Erythroblast (primary cell): ENCODE data around the gene GNRH2.
A peak's percentile ranks its signal among the peaks of the same experiment; 100 is the strongest.

Source experiments
- DNase-seq, 2 experiments: peaks; one replicate each; lab custom pipeline; 2025; lab: John Stamatoyannopoulos, UW
- GATA1 ChIP-seq: IDR thresholded peaks from 2 replicates; pipeline ENCODE4 v1.6.1; 2011; ENCODE audit warnings: low read depth, mild to moderate bottlenecking, control low read depth, low read length, moderate library complexity
- POLR2A ChIP-seq: IDR thresholded peaks from 2 replicates; pipeline ENCODE4 v1.6.1; 2011; ENCODE audit warnings: mild to moderate bottlenecking, low read length

The GNRH2 gene

GRCh38 chr20:3027987-3028386 is 15.4 kb upstream of the GNRH2 start:
- DNase-seq, result no peak

GRCh38 chr20:3031524-3032147 is 11.8 kb upstream of the GNRH2 start:
- TF ChIP-seq POLR2A, result no peak
- TF ChIP-seq GATA1, result no peak
- no peak for DNase-seq

More at GRCh38 chr20:3027987-3028386, 15.4 kb upstream of the GNRH2 start:
- TF ChIP-seq POLR2A (no peak), GATA1 (no peak)

- no peak for DNase-seq
These were observed 10.8 kb upstream of the GNRH2 start for GRCh38 chr20:3032624-3033023.

GRCh38 chr20:3037654-3038053 is 5.8 kb upstream of the GNRH2 start:
- TF ChIP-seq POLR2A (no peak), GATA1 (no peak)
- DNase-seq, result no peak

More at GRCh38 chr20:3032624-3033023, 10.8 kb upstream of the GNRH2 start:
- TF ChIP-seq GATA1 (no peak), POLR2A (no peak)

- no peak for DNase-seq
- TF ChIP-seq GATA1, result no peak
- TF ChIP-seq POLR2A, result no peak
These were observed 5.0 kb upstream of the GNRH2 start for GRCh38 chr20:3038454-3038853.

- TF ChIP-seq POLR2A (no peak), GATA1 (no peak)
- DNase-seq, result no peak
These were observed 4.0 kb upstream of the GNRH2 start for GRCh38 chr20:3039426-3039825.

GRCh38 chr20:3040086-3040485 is 3.3 kb upstream of the GNRH2 start:
- no peak for TF ChIP-seq POLR2A
- no peak for DNase-seq

GRCh38 chr20:3041854-3042409 is 1.5 kb upstream of the GNRH2 start:
- TF ChIP-seq GATA1 (no peak), POLR2A (no peak)
- DNase-seq, result no peak

GRCh38 chr20:3042625-3043024 is 797 bp upstream of the GNRH2 start:
- DNase-seq, result no peak
- no peak for TF ChIP-seq POLR2A
- TF ChIP-seq GATA1, result no peak

- TF ChIP-seq POLR2A, result no peak
- no peak for TF ChIP-seq GATA1
- DNase-seq, result no peak
These were observed 1.0 kb downstream of the GNRH2 start for GRCh38 chr20:3044336-3044965.

GRCh38 chr20:3045042-3045815 is 1.8 kb downstream of the GNRH2 start:
- no peak for TF ChIP-seq POLR2A
- TF ChIP-seq GATA1, result no peak
- DNase-seq, result peak; percentile 81 to 83

- DNase-seq, result peak; percentile 85 to 86
- TF ChIP-seq POLR2A (peak; percentile 48), GATA1 (no peak)
These were observed 2.6 kb downstream of the GNRH2 start, which contains the start of gene MRPS26 for GRCh38 chr20:3045816-3046676. Gene MRPS26 (plus strand): TSS chr20:3046052. CDS start chr20:3046069, 17 bp downstream.

GRCh38 chr20:3046677-3047462 is 3.4 kb downstream of the GNRH2 start:
- DNase-seq, result no peak
- TF ChIP-seq POLR2A, result no peak
- TF ChIP-seq GATA1, result no peak
